CMK (cell line): ENCODE results near the gene PDE8A.

Source experiments
- DNase-seq: peaks from one replicate; pipeline ENCODE4 v3.0.0-alpha.2; 2010; ENCODE audit warnings: low read depth

Gene PDE8A

GRCh38 chr15:85091990-85092389 is 110.3 kb downstream of the PDE8A start:
- DNase-seq, result no peak

- no peak for DNase-seq
Measured at GRCh38 chr15:85094685-85095084, 113.0 kb downstream of the PDE8A start.

- no peak for DNase-seq
Measured at GRCh38 chr15:85095566-85095965, 113.9 kb downstream of the PDE8A start.

GRCh38 chr15:85097250-85097649 is 115.6 kb downstream of the PDE8A start:
- peak; percentile 34 for DNase-seq

GRCh38 chr15:85097725-85098124 is 116.1 kb downstream of the PDE8A start:
- no peak for DNase-seq

GRCh38 chr15:85099195-85099803 is 117.6 kb downstream of the PDE8A start:
- DNase-seq, result no peak

- DNase-seq, result peak; percentile 56
Measured at GRCh38 chr15:85100186-85100937, 118.7 kb downstream of the PDE8A start.

GRCh38 chr15:85104584-85104983 is 122.9 kb downstream of the PDE8A start:
- no peak for DNase-seq

GRCh38 chr15:85108136-85108535 is 126.5 kb downstream of the PDE8A start:
- no peak for DNase-seq

- DNase-seq, result no peak
Measured at GRCh38 chr15:85109333-85109732, 127.7 kb downstream of the PDE8A start.

- no peak for DNase-seq
Measured at GRCh38 chr15:85112997-85113396, 131.3 kb downstream of the PDE8A start.

- DNase-seq, result no peak
Measured at GRCh38 chr15:85114886-85115285, 133.2 kb downstream of the PDE8A start.

- DNase-seq, result no peak
Measured at GRCh38 chr15:85116066-85116465, 134.4 kb downstream of the PDE8A start.

- no peak for DNase-seq
Measured at GRCh38 chr15:85116494-85116893, 134.8 kb downstream of the PDE8A start.

GRCh38 chr15:85116925-85117646 is 135.4 kb downstream of the PDE8A start:
- DNase-seq, result no peak

GRCh38 chr15:85118173-85118572 is 136.5 kb downstream of the PDE8A start:
- DNase-seq, result no peak

- no peak for DNase-seq
Measured at GRCh38 chr15:85118581-85118980, 136.9 kb downstream of the PDE8A start.

- no peak for DNase-seq
Measured at GRCh38 chr15:85120351-85121113, 138.9 kb downstream of the PDE8A start.

- no peak for DNase-seq
Measured at GRCh38 chr15:85124173-85124572, 142.5 kb downstream of the PDE8A start.

- DNase-seq, result no peak
Measured at GRCh38 chr15:85125056-85125661, 143.5 kb downstream of the PDE8A start.

- DNase-seq, result no peak
Measured at GRCh38 chr15:85128621-85129020, 147.0 kb downstream of the PDE8A start.

GRCh38 chr15:85129881-85130280 is 148.2 kb downstream of the PDE8A start:
- no peak for DNase-seq
